ENCODE results near the gene IL4I1.

Gene IL4I1

DNA sequence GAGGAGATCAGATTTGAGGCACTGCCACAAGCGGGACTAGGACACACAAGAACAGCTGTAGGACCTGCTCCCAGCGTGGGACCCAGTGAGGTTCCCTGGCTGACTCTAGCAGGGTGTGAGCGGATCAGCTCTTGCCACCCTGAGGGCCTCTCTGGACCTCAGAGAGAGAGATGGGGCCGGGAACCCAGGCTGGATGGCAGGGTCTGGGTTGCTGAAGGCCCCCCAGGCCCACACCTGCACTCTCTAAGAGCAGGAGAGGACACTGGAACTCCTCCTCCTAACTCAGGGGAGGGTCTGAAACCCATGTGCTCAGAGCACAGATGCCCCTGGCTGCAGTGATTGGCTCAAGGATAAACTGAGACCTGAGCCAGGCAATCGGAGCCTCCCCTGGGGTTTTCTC lies 13.5 kb upstream of the IL4I1 start:
- H2AFZ ChIP-seq (ENCODE audit: low read length): no peak overlapping the region
- no peak for DNase-seq
- no peaks in the 10 kb centered on the region for H3K4me1 ChIP-seq (ENCODE audit: low read length)
- no peaks in the 10 kb centered on the region; the same call in 1 of the 2 replicates for H3F3A ChIP-seq (ENCODE audit: insufficient read depth, low read length)
- H3K9ac ChIP-seq (ENCODE audit: low read length): no peak overlapping the region
- H3K4me3 ChIP-seq (ENCODE audit: low read length): no peak overlapping the region
- peaks cover 12% of the 10 kb centered on the region; the same call in 1 of the 2 replicates for H3K36me3 ChIP-seq (replicated peaks; ENCODE audit: insufficient read depth, low read length)
- H3K27ac ChIP-seq (ENCODE audit: low read length): no peak overlapping the region
- TF ChIP-seq, protein P1, sequence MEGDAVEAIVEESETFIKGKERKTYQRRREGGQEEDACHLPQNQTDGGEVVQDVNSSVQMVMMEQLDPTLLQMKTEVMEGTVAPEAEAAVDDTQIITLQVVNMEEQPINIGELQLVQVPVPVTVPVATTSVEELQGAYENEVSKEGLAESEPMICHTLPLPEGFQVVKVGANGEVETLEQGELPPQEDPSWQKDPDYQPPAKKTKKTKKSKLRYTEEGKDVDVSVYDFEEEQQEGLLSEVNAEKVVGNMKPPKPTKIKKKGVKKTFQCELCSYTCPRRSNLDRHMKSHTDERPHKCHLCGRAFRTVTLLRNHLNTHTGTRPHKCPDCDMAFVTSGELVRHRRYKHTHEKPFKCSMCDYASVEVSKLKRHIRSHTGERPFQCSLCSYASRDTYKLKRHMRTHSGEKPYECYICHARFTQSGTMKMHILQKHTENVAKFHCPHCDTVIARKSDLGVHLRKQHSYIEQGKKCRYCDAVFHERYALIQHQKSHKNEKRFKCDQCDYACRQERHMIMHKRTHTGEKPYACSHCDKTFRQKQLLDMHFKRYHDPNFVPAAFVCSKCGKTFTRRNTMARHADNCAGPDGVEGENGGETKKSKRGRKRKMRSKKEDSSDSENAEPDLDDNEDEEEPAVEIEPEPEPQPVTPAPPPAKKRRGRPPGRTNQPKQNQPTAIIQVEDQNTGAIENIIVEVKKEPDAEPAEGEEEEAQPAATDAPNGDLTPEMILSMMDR (IDR thresholded peaks at IDR 0.05; ENCODE audit: low read length): no peak
- TF ChIP-seq EZH2phosphoT487 (IDR thresholded peaks at IDR 0.05; ENCODE audit: low read length) (no peak), EZH2 (optimal IDR thresholded peaks at IDR 0.05; ENCODE audit: low read depth, low read length) (no peak)
- H3K79me2 ChIP-seq (ENCODE audit: low read length): peaks cover 65% of the 10 kb centered on the region
- peaks cover 6% of the 10 kb centered on the region; the same call in 1 of the 2 replicates for H4K20me1 ChIP-seq (ENCODE audit: insufficient read depth, low read length)
- no peaks in the 10 kb centered on the region for H3K27me3 ChIP-seq (replicated peaks; ENCODE audit: insufficient read depth, low read length)
- no peaks in the 10 kb centered on the region for H3K9me2 ChIP-seq (replicated peaks; ENCODE audit: insufficient read depth, low read length)
- no peak overlapping the region for H3K4me2 ChIP-seq (ENCODE audit: low read depth, low read length)
- H3K9me3 ChIP-seq (replicated peaks; ENCODE audit: insufficient read depth, low read length): no peaks in the 10 kb centered on the region

DNA sequence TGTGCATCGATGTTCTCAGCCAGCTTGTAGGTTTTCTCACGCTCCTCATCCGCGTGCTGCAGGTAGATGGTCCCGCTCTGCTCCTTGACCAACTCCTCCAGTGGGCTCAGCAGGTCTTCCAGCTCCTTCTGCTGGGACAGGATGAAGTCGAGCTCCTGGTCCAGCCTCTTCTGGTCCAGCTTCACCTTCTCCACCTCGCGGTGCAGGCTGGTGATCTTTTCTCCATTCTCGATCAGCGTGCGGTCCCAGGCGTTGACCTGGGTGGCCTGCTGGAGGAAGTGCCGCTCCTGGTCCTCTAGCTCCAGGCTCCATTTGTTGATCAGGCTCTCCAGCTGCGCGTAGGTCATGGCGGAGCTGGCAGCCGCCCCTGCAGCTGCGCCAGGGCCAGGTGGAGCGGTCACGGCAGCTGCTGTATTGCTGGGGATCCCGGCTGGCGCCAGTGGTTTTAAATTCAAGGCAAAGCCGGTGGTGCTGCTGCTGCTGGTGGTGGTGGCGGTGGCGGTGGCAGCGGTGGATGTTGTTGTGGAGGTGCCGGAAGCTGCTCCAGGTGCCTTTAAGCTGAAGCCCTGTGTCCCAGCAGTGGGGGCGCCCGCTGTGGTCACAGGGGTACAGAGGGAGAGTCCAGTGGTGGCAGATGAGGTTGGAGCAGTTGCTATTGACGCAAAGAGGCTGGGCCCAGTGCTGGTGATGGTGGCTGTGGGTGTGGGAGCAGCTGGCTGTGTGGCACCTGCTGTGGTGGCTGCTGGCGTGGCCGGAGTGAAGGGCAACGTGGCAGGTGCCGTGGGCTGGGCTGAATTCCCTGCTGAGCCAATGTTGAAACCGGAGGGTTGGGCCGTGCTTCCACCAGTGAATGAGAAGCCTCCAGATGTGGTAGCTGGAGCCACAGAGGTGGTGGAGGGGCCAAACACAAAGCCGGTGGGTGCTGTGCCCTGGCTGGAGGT lies 12.1 kb upstream of the IL4I1 start:
- TF ChIP-seq EZH2 (optimal IDR thresholded peaks at IDR 0.05; ENCODE audit: low read depth, low read length) (no peak), EZH2phosphoT487 (IDR thresholded peaks at IDR 0.05; ENCODE audit: low read length) (no peak)
- TF ChIP-seq, protein P1 (IDR thresholded peaks at IDR 0.05; ENCODE audit: low read length): no peak
- H3K27me3 ChIP-seq (replicated peaks; ENCODE audit: insufficient read depth, low read length): no peaks in the 10 kb centered on the region
- DNase-seq: no peak
- no peak overlapping the region for H3K4me3 ChIP-seq (ENCODE audit: low read length)
- H3K9me3 ChIP-seq (replicated peaks; ENCODE audit: insufficient read depth, low read length): no peaks in the 10 kb centered on the region
- H4K20me1 ChIP-seq (ENCODE audit: insufficient read depth, low read length): peaks cover 6% of the 10 kb centered on the region; the same call in 1 of the 2 replicates
- no peak overlapping the region for H3K4me2 ChIP-seq (ENCODE audit: low read depth, low read length)
- no peaks in the 10 kb centered on the region for H3K4me1 ChIP-seq (ENCODE audit: low read length)
- no peak overlapping the region for H3K9ac ChIP-seq (ENCODE audit: low read length)
- no peak overlapping the region for H3K27ac ChIP-seq (ENCODE audit: low read length)
- no peaks in the 10 kb centered on the region for H3K9me2 ChIP-seq (replicated peaks; ENCODE audit: insufficient read depth, low read length)
- peaks cover 54% of the 10 kb centered on the region for H3K79me2 ChIP-seq (ENCODE audit: low read length)
- peaks cover 12% of the 10 kb centered on the region; the same call in 1 of the 2 replicates for H3K36me3 ChIP-seq (replicated peaks; ENCODE audit: insufficient read depth, low read length)
- H2AFZ ChIP-seq (ENCODE audit: low read length): no peak overlapping the region
- peaks cover 6% of the 10 kb centered on the region; the same call in 1 of the 2 replicates for H3F3A ChIP-seq (ENCODE audit: insufficient read depth, low read length)

DNA sequence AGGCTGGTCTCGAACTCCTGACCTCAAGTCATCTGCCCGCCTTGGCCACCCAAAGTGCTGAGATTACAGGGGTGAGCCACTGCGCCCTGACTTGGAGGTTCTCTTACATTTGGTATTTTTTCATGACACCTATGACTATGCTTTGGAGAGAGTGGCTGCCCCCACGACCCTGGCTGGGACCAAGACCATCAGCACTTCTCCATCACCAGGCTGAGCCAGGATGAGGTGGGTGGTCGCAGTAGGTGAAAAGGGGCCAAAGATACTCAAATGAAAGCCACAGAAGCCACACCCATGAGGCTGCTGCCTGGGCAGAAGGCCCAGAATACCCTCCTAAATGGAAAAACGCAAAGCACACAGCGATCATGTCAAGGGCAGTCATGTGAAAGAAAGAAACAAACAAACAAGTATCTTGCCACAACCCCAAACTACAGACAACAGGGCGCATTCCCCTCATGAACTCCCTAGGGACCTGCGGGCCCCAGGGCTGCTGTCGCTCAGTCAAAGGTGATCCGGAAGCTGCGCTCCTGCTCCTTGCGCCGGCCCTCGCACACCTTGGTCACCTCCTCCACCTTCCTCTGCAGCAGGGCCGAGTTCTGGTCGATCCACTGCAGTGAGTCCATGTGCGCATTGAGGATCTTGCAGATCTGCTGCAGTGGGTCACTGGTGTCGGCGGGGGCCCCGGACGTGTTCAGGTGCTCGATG lies 11.2 kb upstream of the IL4I1 start:
- DNase-seq: no peak
- peaks cover 6% of the 10 kb centered on the region; the same call in 1 of the 2 replicates for H3F3A ChIP-seq (ENCODE audit: insufficient read depth, low read length)
- H3K9me3 ChIP-seq (replicated peaks; ENCODE audit: insufficient read depth, low read length): no peaks in the 10 kb centered on the region
- H2AFZ ChIP-seq (ENCODE audit: low read length): no peak overlapping the region
- peaks cover 45% of the 10 kb centered on the region for H3K79me2 ChIP-seq (ENCODE audit: low read length)
- peaks cover 6% of the 10 kb centered on the region; the same call in 1 of the 2 replicates for H4K20me1 ChIP-seq (ENCODE audit: insufficient read depth, low read length)
- no peak overlapping the region for H3K9ac ChIP-seq (ENCODE audit: low read length)
- TF ChIP-seq, protein P1 (IDR thresholded peaks at IDR 0.05; ENCODE audit: low read length): no peak
- no peak for TF ChIP-seq EZH2 (optimal IDR thresholded peaks at IDR 0.05; ENCODE audit: low read depth, low read length)
- no peak for TF ChIP-seq EZH2phosphoT487 (IDR thresholded peaks at IDR 0.05; ENCODE audit: low read length)
- H3K27me3 ChIP-seq (replicated peaks; ENCODE audit: insufficient read depth, low read length): no peaks in the 10 kb centered on the region
- no peaks in the 10 kb centered on the region for H3K9me2 ChIP-seq (replicated peaks; ENCODE audit: insufficient read depth, low read length)
- no peaks in the 10 kb centered on the region for H3K4me1 ChIP-seq (ENCODE audit: low read length)
- no peak overlapping the region for H3K4me3 ChIP-seq (ENCODE audit: low read length)
- no peak overlapping the region for H3K27ac ChIP-seq (ENCODE audit: low read length)
- H3K4me2 ChIP-seq (ENCODE audit: low read depth, low read length): no peak overlapping the region
- peaks cover 12% of the 10 kb centered on the region; the same call in 1 of the 2 replicates for H3K36me3 ChIP-seq (replicated peaks; ENCODE audit: insufficient read depth, low read length)
